Measurements from ENCODE around the gene IL6R.

DNA sequence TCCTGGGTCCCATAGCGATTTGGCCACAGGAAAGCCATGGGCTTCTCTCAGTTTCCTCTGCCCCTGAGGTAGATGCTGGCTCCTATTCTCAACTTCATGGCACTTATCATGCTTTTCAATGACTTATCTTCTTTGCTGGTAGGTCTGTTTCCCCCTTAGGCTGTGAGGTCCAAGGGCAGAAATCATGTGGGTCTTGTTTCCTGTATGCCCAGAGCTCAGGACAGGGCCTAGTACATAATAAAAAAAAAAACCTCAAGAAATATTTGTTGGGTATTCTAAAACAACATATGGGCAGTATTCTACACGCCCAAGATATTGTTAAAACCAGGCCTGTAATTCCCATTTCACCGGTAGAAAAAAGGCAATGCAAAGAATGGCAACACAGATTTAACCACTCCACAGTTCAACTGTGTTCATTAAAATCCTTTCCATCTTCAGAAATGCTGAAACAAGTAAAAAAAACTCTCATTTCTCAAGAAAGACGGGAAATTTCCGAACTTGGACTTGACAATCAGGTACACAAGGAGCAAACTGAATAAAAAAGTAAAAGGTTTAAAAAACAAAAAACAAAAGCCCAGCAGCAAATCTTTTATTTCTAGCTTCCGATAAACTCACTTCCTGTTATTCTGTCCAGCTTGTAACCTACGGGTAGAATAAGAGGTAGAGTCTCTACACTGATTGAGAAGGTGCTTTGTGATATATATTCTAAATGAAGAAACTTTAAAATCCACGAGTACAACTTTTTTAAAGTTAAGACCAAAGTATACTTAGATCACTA is 90.5 kb downstream of the IL6R start:
- TF ChIP-seq, protein P1, sequence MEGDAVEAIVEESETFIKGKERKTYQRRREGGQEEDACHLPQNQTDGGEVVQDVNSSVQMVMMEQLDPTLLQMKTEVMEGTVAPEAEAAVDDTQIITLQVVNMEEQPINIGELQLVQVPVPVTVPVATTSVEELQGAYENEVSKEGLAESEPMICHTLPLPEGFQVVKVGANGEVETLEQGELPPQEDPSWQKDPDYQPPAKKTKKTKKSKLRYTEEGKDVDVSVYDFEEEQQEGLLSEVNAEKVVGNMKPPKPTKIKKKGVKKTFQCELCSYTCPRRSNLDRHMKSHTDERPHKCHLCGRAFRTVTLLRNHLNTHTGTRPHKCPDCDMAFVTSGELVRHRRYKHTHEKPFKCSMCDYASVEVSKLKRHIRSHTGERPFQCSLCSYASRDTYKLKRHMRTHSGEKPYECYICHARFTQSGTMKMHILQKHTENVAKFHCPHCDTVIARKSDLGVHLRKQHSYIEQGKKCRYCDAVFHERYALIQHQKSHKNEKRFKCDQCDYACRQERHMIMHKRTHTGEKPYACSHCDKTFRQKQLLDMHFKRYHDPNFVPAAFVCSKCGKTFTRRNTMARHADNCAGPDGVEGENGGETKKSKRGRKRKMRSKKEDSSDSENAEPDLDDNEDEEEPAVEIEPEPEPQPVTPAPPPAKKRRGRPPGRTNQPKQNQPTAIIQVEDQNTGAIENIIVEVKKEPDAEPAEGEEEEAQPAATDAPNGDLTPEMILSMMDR (conservative IDR thresholded peaks at IDR 0.05; ENCODE audit: low read depth, low read length), result no peak
- TF ChIP-seq EZH2 (IDR thresholded peaks at IDR 0.05; ENCODE audit: low read length, unreplicated experiment), result no peak
